IMR-90 (cell line): ENCODE data around the gene OR2G2. TPM values are rescaled to one million over a fixed set of nuclear protein-coding genes. Genes with fewer than 3 reads are reported as not detected.

Source experiments
- ATAC-seq: fragments of 200-7000 bp; cut with Tn5 transposase; 2 replicates; pipeline ENCODE4 v1.9.1; 2020; ENCODE audit warnings: low read depth, mild to moderate bottlenecking, moderate library complexity
- BruUV-seq: library from RNA; stranded (reverse); fragments of 400-500 nt; replicated peaks from 2 replicates; lab custom pipeline; 2021; lab: Mats Ljungman, UMichigan
- CTCF ChIA-PET: fragments of 300-600 bp; formaldehyde crosslinking; extraction: SDS; loops from one replicate; lab custom pipeline; 2021; ENCODE audit warnings: antibody characterized with exemption; lab: Yijun Ruan, JAX
- POLR2A ChIA-PET: fragments of 300-600 bp; sonication (Branson Sonifier 250); formaldehyde crosslinking; loops from one replicate; lab custom pipeline; 2022; ENCODE audit warnings: antibody characterized with exemption; ENCODE audit not compliant: unreplicated experiment; lab: Charles Lee
- DNase-seq: peaks from one replicate; pipeline ENCODE4 v3.0.0; 2013
- H2AFZ ChIP-seq: replicated peaks from 2 replicates; pipeline ENCODE3; 2013; ENCODE audit warnings: low read length, mild to moderate bottlenecking; ENCODE audit not compliant: poor library complexity
- H2AK5ac ChIP-seq: 2 replicates; pipeline ENCODE4 v1.6.1; 2013; ENCODE audit warnings: low read depth, low read length, inconsistent platforms
- H2AK9ac ChIP-seq: replicated peaks from 2 replicates; pipeline ENCODE3; 2013; ENCODE audit warnings: mild to moderate bottlenecking, low read depth, low read length, moderate library complexity; ENCODE audit not compliant: poor library complexity
- H2BK120ac ChIP-seq: 2 replicates; pipeline ENCODE4 v1.6.1; 2013; ENCODE audit warnings: low read depth, low read length, inconsistent platforms
- H2BK15ac ChIP-seq: 3 replicates; pipeline ENCODE4 v1.6.1; 2013; ENCODE audit warnings: low read depth, low read length, inconsistent platforms
- H2BK20ac ChIP-seq: 2 replicates; pipeline ENCODE4 v1.6.1; 2013; ENCODE audit warnings: low read depth, mild to moderate bottlenecking, inconsistent platforms, low read length, moderate library complexity
- H2BK5ac ChIP-seq: 2 replicates; pipeline ENCODE4 v1.6.1; 2013; ENCODE audit warnings: mild to moderate bottlenecking, low read depth, low read length, inconsistent platforms; ENCODE audit not compliant: poor library complexity, severe bottlenecking
- H3K14ac ChIP-seq: replicated peaks from 2 replicates; pipeline ENCODE4 v1.6.1; 2013; ENCODE audit warnings: low read depth, low read length, inconsistent platforms
- H3K18ac ChIP-seq: 2 replicates; pipeline ENCODE4 v1.6.1; 2013; ENCODE audit warnings: low read depth, low read length, control low read depth
- H3K23ac ChIP-seq: 2 replicates; pipeline ENCODE4 v1.6.1; 2013; ENCODE audit warnings: low read depth, low read length, inconsistent platforms
- H3K27ac ChIP-seq: 2 replicates; pipeline ENCODE4 v1.5.1; 2013; ENCODE audit warnings: mild to moderate bottlenecking, control low read depth, low read length; ENCODE audit not compliant: insufficient read depth
- H3K27me3 ChIP-seq: 2 replicates; pipeline ENCODE4 v1.6.1; 2013; ENCODE audit warnings: low read length; ENCODE audit not compliant: control insufficient read depth, insufficient read depth
- H3K36me3 ChIP-seq: 2 replicates; pipeline ENCODE4 v1.6.1; 2013; ENCODE audit warnings: low read length, mixed read lengths; ENCODE audit not compliant: control insufficient read depth, insufficient read depth
- H3K4ac ChIP-seq: 2 replicates; pipeline ENCODE4 v1.6.1; 2013; ENCODE audit warnings: low read depth, low read length, inconsistent platforms
- H3K4me1 ChIP-seq: 2 replicates; pipeline ENCODE4 v1.6.1; 2013; ENCODE audit warnings: low read length, mixed read lengths; ENCODE audit not compliant: control insufficient read depth, insufficient read depth
- H3K4me2 ChIP-seq: 2 replicates; pipeline ENCODE4 v1.6.1; 2013; ENCODE audit warnings: low read depth, mild to moderate bottlenecking, control low read depth, low read length, moderate library complexity
- H3K4me3 ChIP-seq: 2 replicates; pipeline ENCODE4 v1.5.1; 2013; ENCODE audit warnings: low read depth, mild to moderate bottlenecking, control low read depth, low read length, moderate library complexity; ENCODE audit not compliant: insufficient read depth
- H3K56ac ChIP-seq: 2 replicates; pipeline ENCODE4 v1.6.1; 2013; ENCODE audit warnings: low read length, inconsistent platforms; ENCODE audit not compliant: insufficient read depth; ENCODE audit errors: extremely low read depth
- H3K79me1 ChIP-seq, 2 experiments: 2 replicates each; pipeline ENCODE4 v1.6.1; 2013; ENCODE audit warnings: low read length in 2 of 2, inconsistent platforms in 1 of 2, low read depth in 1 of 2
- H3K9ac ChIP-seq: 2 replicates; pipeline ENCODE4 v1.6.1; 2013; ENCODE audit warnings: low read depth, low read length, control low read depth
- H3K9me1 ChIP-seq: 2 replicates; pipeline ENCODE4 v1.6.1; 2013; ENCODE audit warnings: low read length, inconsistent platforms; ENCODE audit not compliant: insufficient read depth
- H3K9me3 ChIP-seq: 2 replicates; pipeline ENCODE4 v1.6.1; 2013; ENCODE audit warnings: low read length; ENCODE audit not compliant: control insufficient read depth, insufficient read depth
- H4K20me1 ChIP-seq: 2 replicates; pipeline ENCODE4 v1.6.1; 2013; ENCODE audit warnings: low read length, inconsistent platforms; ENCODE audit not compliant: insufficient read depth
- H4K5ac ChIP-seq: 2 replicates; pipeline ENCODE4 v1.6.1; 2013; ENCODE audit warnings: mild to moderate bottlenecking, low read depth, low read length, control low read depth
- H4K8ac ChIP-seq, 2 experiments: 2 replicates each; pipeline ENCODE4 v1.6.1; 2013; ENCODE audit warnings: low read depth in 2 of 2, low read length in 2 of 2, control low read depth in 1 of 2, inconsistent platforms in 1 of 2
- H4K91ac ChIP-seq: 2 replicates; pipeline ENCODE4 v1.6.1; 2013; ENCODE audit warnings: low read depth, low read length, inconsistent platforms; ENCODE audit not compliant: insufficient read depth
- BHLHE40 ChIP-seq: fragments of 150-350 bp; IDR thresholded peaks from 2 replicates; pipeline ENCODE4 v1.6.1; 2016; ENCODE audit warnings: mild to moderate bottlenecking, low read depth, low read length
- CEBPB ChIP-seq: IDR thresholded peaks from 2 replicates; pipeline ENCODE4 v1.6.1; 2012; ENCODE audit warnings: low read depth, low read length, improper control_type of control experiment
- CHD1 ChIP-seq: IDR thresholded peaks from 2 replicates; pipeline ENCODE4 v1.6.1; 2012; ENCODE audit warnings: low read depth, low read length, improper control_type of control experiment
- FOS ChIP-seq: fragments of 150-350 bp; IDR thresholded peaks from 2 replicates; pipeline ENCODE4 v1.6.1; 2016; ENCODE audit warnings: low read depth, low read length
- MAFK ChIP-seq: IDR thresholded peaks from 2 replicates; pipeline ENCODE4 v1.6.1; 2012; ENCODE audit warnings: low read depth, low read length, improper control_type of control experiment
- MAZ ChIP-seq: IDR thresholded peaks from 2 replicates; pipeline ENCODE4 v1.6.1; 2012; ENCODE audit warnings: low read depth, mild to moderate bottlenecking, low read length, improper control_type of control experiment, moderate library complexity, borderline replicate concordance
- MXI1 ChIP-seq: IDR thresholded peaks from 2 replicates; pipeline ENCODE4 v1.6.1; 2012; ENCODE audit warnings: low read depth, mild to moderate bottlenecking, low read length, moderate library complexity, borderline replicate concordance
- NFE2L2 ChIP-seq: fragments of 150-350 bp; IDR thresholded peaks from 2 replicates; pipeline ENCODE4 v1.6.1; 2016; ENCODE audit warnings: low read depth, mild to moderate bottlenecking, low read length
- POLR2A ChIP-seq: IDR thresholded peaks from 2 replicates; pipeline ENCODE4 v1.6.1; 2012; ENCODE audit warnings: mild to moderate bottlenecking, low read depth, low read length
- RAD21 ChIP-seq: IDR thresholded peaks from 2 replicates; pipeline ENCODE4 v1.6.1; 2012; ENCODE audit warnings: low read length, improper control_type of control experiment
- RCOR1 ChIP-seq: IDR thresholded peaks from 2 replicates; pipeline ENCODE4 v1.6.1; 2012; ENCODE audit warnings: mild to moderate bottlenecking, low read length, improper control_type of control experiment; ENCODE audit not compliant: insufficient replicate concordance
- RFX5 ChIP-seq: IDR thresholded peaks from 2 replicates; pipeline ENCODE4 v1.8.0; 2012; ENCODE audit warnings: low read depth, mild to moderate bottlenecking, low read length, moderate library complexity
- SMC3 ChIP-seq: fragments of 150-350 bp; IDR thresholded peaks from 2 replicates; pipeline ENCODE4 v1.6.1; 2016; ENCODE audit warnings: low read depth, mild to moderate bottlenecking, antibody characterized with exemption, low read length, moderate library complexity
- WGBS, 2 experiments: methylation state at CpG; one replicate each; pipeline versions ENCODE4 v1.1.5 to v1.1.7; 2013; ENCODE audit warnings: missing lambda C conversion rate in 2 of 2; ENCODE audit not compliant: insufficient read length in 1 of 2; ENCODE audit errors: extremely low coverage in 2 of 2; 5-methylcytosine and 5-hydroxymethylcytosine counted together
- dilution Hi-C: fragments of 300-500 bp; cut with HindIII; formaldehyde crosslinking; loops from one replicate; pipeline ENCODE4 v1.14.3; 2018; ENCODE audit warnings: low sequenced_read_pairs; ENCODE audit not compliant: unreplicated experiment
- in situ Hi-C: fragments of 300-500 bp; cut with MboI; formaldehyde crosslinking; loops from 3 replicates; pipeline ENCODE4 v1.14.3; 2019; ENCODE audit warnings: low sequenced_read_pairs, inconsistent platforms, mixed read lengths
- intact Hi-C: fragments of 100-400 bp; cut with micrococcal nuclease; formaldehyde crosslinking; loops from 2 replicates; pipeline ENCODE4 v1.10.0; 2022
- polyA plus RNA-seq, 3 experiments: library from polyadenylated mRNA; depleted of rRNA; stranded (reverse); fragments of >200 nt; gene quantifications; 2 replicates each; pipeline ENCODE4 v1.2.3, GENCODE V29; 2012; ENCODE audit warnings: low replicate concordance in 1 of 3
- total RNA-seq: library from RNA; depleted of rRNA; stranded (reverse); fragments of >200 nt; gene quantifications from 2 replicates; pipeline ENCODE4 v1.2.3, GENCODE V29; 2012
- TF ChIP-seq, protein P1 (sequence below): conservative IDR thresholded peaks from 2 replicates; pipeline ENCODE4 v1.5.1; 2012; ENCODE audit warnings: mild to moderate bottlenecking, low read depth, low read length, improper control_type of control experiment
- TF ChIP-seq, protein P2 (sequence below): fragments of 150-350 bp; IDR thresholded peaks from 2 replicates; pipeline ENCODE4 v1.6.1; 2017; ENCODE audit warnings: mild to moderate bottlenecking, antibody characterized with exemption, low read length, low read depth
- TF ChIP-seq, protein P3 (sequence below): fragments of 150-350 bp; IDR thresholded peaks from 2 replicates; pipeline ENCODE4 v1.6.1; 2016; ENCODE audit warnings: low read depth, mild to moderate bottlenecking, low read length, moderate library complexity, borderline replicate concordance

Gene OR2G2
- total and polyA plus RNA-seq, 2 of the 4 experiments (the other 2 are of a cell fraction), result not detected

DNA sequence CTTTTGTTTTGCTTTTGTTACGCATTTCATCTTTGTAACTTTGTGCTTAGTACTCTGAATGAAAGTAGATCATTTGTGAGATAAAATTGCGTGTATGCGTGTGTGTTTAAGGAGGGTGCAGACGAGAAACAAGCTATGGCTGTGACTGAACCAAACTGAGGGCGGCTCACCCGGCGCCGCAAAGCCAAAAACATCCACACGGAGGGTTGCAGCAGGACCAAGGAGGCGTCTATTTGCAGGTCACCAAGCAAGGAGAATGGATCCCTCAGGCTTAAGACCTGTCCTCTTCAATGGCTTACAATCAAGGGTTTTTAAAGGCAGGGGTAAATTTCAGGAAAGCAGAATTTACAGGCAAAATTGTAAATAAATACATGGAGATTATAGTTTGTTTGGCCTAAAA, 26.4 kb upstream of the OR2G2 start:
- ChIA-PET POLR2A (no interaction called here), CTCF (interaction anchor here (0.6 kb wide), 1 partner anchor 66 kb away, joined by 3 read pairs; no protein-coding TSS in a partner anchor)
- no peak for ATAC-seq
- Histone ChIP-seq H2BK20ac (no peak overlapping the region), H3K4ac (no peak overlapping the region), H2BK120ac (no peak overlapping the region), H2BK15ac (no peak overlapping the region), H2AFZ (no peak overlapping the region), H3K14ac (no peak overlapping the region), H2AK5ac (no peak overlapping the region), H4K5ac (no peak overlapping the region), H3K79me1 (no peaks in the 10 kb centered on the region), H4K20me1 (no peaks in the 10 kb centered on the region), H4K91ac (no peak overlapping the region), H3K4me2 (no peak overlapping the region), H3K23ac (no peak overlapping the region), H3K18ac (no peak overlapping the region), H3K56ac (no peak overlapping the region), H3K4me1 (no peaks in the 10 kb centered on the region), H3K36me3 (no peaks in the 10 kb centered on the region), H3K27me3 (no peaks in the 10 kb centered on the region), H3K9me3 (peaks cover 5% of the 10 kb centered on the region; the same call in 1 of the 2 replicates), H3K27ac (no peak overlapping the region), H2AK9ac (no peak overlapping the region), H4K8ac (no peak overlapping the region), H3K4me3 (no peak overlapping the region), H3K9ac (no peak overlapping the region), H2BK5ac (no peak overlapping the region), H3K9me1 (no peaks in the 10 kb centered on the region)
- intact Hi-C loops, result no loop called here
- in situ Hi-C loops, result no loop called here
- DNase-seq, result no peak
- WGBS, 2 experiments, result 41% methylated on average over 7 of the region's 10 CpGs; no CpG with 5 or more reads in 1 of the 2 experiments
- TF ChIP-seq, protein P1, sequence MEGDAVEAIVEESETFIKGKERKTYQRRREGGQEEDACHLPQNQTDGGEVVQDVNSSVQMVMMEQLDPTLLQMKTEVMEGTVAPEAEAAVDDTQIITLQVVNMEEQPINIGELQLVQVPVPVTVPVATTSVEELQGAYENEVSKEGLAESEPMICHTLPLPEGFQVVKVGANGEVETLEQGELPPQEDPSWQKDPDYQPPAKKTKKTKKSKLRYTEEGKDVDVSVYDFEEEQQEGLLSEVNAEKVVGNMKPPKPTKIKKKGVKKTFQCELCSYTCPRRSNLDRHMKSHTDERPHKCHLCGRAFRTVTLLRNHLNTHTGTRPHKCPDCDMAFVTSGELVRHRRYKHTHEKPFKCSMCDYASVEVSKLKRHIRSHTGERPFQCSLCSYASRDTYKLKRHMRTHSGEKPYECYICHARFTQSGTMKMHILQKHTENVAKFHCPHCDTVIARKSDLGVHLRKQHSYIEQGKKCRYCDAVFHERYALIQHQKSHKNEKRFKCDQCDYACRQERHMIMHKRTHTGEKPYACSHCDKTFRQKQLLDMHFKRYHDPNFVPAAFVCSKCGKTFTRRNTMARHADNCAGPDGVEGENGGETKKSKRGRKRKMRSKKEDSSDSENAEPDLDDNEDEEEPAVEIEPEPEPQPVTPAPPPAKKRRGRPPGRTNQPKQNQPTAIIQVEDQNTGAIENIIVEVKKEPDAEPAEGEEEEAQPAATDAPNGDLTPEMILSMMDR, result no peak
- TF ChIP-seq MAFK (no peak), RAD21 (no peak), FOS (no peak), SMC3 (no peak), POLR2A (no peak), CHD1 (no peak), MAZ (no peak), RCOR1 (no peak), BHLHE40 (no peak), NFE2L2 (no peak), RFX5 (no peak), MXI1 (no peak), CEBPB (no peak)
- TF ChIP-seq, protein P2, sequence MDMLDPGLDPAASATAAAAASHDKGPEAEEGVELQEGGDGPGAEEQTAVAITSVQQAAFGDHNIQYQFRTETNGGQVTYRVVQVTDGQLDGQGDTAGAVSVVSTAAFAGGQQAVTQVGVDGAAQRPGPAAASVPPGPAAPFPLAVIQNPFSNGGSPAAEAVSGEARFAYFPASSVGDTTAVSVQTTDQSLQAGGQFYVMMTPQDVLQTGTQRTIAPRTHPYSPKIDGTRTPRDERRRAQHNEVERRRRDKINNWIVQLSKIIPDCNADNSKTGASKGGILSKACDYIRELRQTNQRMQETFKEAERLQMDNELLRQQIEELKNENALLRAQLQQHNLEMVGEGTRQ, result no peak
- TF ChIP-seq, protein P3, sequence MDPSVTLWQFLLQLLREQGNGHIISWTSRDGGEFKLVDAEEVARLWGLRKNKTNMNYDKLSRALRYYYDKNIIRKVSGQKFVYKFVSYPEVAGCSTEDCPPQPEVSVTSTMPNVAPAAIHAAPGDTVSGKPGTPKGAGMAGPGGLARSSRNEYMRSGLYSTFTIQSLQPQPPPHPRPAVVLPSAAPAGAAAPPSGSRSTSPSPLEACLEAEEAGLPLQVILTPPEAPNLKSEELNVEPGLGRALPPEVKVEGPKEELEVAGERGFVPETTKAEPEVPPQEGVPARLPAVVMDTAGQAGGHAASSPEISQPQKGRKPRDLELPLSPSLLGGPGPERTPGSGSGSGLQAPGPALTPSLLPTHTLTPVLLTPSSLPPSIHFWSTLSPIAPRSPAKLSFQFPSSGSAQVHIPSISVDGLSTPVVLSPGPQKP, result no peak
- no TSS peak for BruUV-seq
- dilution Hi-C loops, result no loop called here
